Activated CD8-positive, alpha-beta memory T cell treated with anti-CD3 and anti-CD28 coated beads, Interleukin-2, amount 50 U/mL, for 1 hour (primary cell): ENCODE measurements around the gene MARCHF11.

ENCODE experiments used
- DNase-seq: peaks from one replicate; pipeline ENCODE4 v3.0.0-alpha.2; 2020; ENCODE audit errors: extremely low read depth

MARCHF11 gene

GRCh38 chr5:16179511-16179935 lies at the start of gene MARCHF11:
Gene MARCHF11 (minus strand): TSS chr5:16179791. CDS start chr5:16179575, 216 bp downstream.
- DNase-seq: no peak

- DNase-seq: no peak
These were observed 46.3 kb upstream of the MARCHF11 start for GRCh38 chr5:16225927-16226326.

GRCh38 chr5:16192311-16192710 lies 12.7 kb upstream of the MARCHF11 start:
- DNase-seq: no peak

- no peak for DNase-seq
These were observed 1.1 kb upstream of the MARCHF11 start for GRCh38 chr5:16180789-16181082.

- DNase-seq: no peak
These were observed 571 bp upstream of the MARCHF11 start for GRCh38 chr5:16179936-16180788.

GRCh38 chr5:16178745-16179372 lies 732 bp downstream of the MARCHF11 start:
- DNase-seq: no peak

- DNase-seq: no peak
These were observed 10.0 kb downstream of the MARCHF11 start for GRCh38 chr5:16169550-16169949.

GRCh38 chr5:16160706-16161105 lies 18.9 kb downstream of the MARCHF11 start:
- no peak for DNase-seq

GRCh38 chr5:16159636-16160035 lies 20.0 kb downstream of the MARCHF11 start:
- no peak for DNase-seq

- no peak for DNase-seq
These were observed 23.4 kb downstream of the MARCHF11 start for GRCh38 chr5:16156152-16156551.

- DNase-seq: no peak
These were observed 26.7 kb downstream of the MARCHF11 start for GRCh38 chr5:16152601-16153568.

GRCh38 chr5:16149621-16150020 lies 30.0 kb downstream of the MARCHF11 start:
- no peak for DNase-seq

GRCh38 chr5:16147179-16147900 lies 32.3 kb downstream of the MARCHF11 start:
- no peak for DNase-seq

- no peak for DNase-seq
These were observed 35.2 kb downstream of the MARCHF11 start for GRCh38 chr5:16144416-16144815.

GRCh38 chr5:16143361-16144049 lies 36.1 kb downstream of the MARCHF11 start:
- no peak for DNase-seq

GRCh38 chr5:16140944-16141343 lies 38.6 kb downstream of the MARCHF11 start:
- no peak for DNase-seq

GRCh38 chr5:16140417-16140816 lies 39.2 kb downstream of the MARCHF11 start:
- DNase-seq: no peak

GRCh38 chr5:16137177-16137576 lies 42.4 kb downstream of the MARCHF11 start:
- DNase-seq: no peak

GRCh38 chr5:16135506-16135905 lies 44.1 kb downstream of the MARCHF11 start:
- no peak for DNase-seq

- no peak for DNase-seq
These were observed 44.6 kb downstream of the MARCHF11 start for GRCh38 chr5:16135003-16135402.

- no peak for DNase-seq
These were observed 45.4 kb downstream of the MARCHF11 start for GRCh38 chr5:16134204-16134603.
